Stimulated activated CD8-positive, alpha-beta memory T cell treated with anti-CD3 and anti-CD28 coated beads, Interleukin-15, amount 100 ng/mL, for 24 hours (primary cell): ENCODE data around the gene CLIC6.
A peak's percentile ranks its signal among the peaks of the same experiment; 100 is the strongest.

Experiments used
- DNase-seq: peaks from one replicate; pipeline ENCODE4 v3.0.0-alpha.2; 2020; ENCODE audit warnings: low read depth

CLIC6 gene

DNA sequence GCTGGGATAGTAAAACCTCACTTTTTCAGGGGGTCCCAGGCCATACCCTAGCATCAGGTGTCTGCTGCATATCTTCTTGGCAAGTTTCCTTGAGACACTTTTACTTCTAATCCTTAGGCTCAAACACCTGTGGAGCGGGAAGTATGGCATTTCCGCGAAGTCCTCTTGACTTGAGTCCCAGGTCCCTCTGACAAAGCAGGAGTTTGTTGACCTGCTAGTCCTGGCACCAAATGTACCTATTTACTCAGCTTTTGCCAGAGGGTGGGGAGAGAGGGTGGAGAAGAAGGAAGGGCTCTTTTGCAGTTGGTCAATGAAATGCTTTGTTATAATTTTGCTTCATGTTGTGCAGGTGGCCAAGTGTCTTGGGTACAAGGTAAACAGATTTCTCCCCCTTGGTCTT lies 59.7 kb downstream of the CLIC6 start:
- DNase-seq, result no peak

DNA sequence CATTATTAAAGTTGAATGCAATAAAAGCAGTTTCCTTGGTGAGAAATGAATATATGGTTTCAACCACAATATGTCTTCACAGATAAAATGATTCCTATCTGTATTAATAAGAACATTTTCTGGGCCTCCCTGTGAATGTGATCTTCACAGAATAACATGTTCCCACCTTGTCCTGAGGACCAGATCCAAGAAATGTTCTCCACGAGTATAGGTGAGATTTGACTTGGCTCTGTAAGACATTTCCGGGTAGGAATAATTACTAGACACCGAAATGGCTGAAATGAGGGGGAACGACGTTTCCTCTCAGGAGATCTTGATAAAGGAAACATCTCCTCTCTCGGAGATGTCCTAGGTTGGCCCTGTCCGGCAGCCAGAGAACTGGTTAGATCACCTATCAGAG lies 61.4 kb downstream of the CLIC6 start:
- DNase-seq, result no peak

DNA sequence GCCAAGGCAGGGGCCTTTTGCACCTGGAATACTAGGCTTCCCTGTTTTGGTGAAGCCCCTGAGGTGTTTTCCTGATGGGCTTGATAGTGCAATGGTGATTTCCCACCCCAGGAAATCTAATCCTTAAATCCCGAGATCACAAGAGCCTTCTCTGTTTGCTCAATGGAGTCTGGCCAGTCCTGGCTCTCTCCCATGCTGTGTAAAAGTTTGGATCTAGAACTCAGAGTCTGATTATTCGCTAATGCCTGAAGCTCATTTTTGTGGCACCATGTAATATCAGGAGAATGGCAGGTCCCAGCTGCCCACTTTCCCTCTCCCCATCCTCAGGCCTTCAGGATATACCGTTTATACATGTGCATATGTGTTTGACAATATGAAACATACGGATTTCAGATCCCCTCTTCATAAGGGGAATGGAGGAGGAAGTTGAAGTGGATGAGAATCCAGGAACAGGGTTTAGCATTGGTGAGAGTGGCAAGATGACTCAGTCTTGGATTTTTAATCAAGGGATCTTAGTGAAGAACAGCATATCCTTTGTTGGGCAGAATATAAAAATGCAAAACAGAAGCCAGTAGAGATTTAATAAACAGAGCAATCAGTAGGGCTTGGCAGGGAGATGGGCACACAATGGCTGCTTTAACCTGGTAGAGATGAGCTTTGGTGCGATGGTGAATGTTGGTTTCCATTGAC lies 62.1 kb downstream of the CLIC6 start:
- DNase-seq, result no peak

DNA sequence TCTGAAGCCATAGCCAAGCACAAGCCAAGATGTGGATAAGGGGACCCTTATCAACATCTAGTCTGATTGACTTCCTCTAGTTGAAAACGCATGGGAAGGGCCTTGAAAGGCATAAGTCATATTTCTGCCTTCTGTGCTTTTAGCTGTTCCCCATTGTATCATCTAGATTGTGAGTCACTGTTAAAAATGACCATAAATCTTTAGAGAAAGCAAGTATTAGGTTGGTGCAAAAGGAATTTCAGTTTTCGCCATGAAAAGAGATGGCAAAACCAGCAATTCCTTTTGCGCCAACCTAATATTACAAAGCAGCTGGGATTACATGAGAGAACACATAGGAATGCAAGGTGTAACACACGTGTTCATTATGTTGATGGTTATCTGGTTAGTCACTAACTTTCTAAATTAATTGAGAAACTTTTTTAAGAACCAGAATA lies 63.6 kb downstream of the CLIC6 start:
- no peak for DNase-seq

DNA sequence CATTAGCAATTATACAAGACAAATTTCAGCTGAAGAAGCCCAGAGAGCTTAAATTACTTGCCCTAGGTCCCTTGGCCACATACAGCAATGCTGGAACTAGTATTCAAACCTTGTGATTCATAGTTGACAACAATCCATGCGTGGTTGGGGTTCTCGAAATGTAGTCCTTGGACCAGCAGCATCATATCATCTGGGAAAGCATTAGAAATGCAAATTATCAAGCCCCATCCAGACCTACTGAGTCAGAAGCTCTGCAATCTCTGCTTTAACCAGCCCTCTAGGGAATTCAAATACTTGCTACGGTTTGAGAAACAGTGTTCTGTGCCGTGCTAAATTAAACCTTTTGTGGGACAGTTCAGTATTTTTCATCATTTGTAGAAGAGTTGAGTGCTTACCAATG lies 65.1 kb downstream of the CLIC6 start:
- no peak for DNase-seq

DNA sequence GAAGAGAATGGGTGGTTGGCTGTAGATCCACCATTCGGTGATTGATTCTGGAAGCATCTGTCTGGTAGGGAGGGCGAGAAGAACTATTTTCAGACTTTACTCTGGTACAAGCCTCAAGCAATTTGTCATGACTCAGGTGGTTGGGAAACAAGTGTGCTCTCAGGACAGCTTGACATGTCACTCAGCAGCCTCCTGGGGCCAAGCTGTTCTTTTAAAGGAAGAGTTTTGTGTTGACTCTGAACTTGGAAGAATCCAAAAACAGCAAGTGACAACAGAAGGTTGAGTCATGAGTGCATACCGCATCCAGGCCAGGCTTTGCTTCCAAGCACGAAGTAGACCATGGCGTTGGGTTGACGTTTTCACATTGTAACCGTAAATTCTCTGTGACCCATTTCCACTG lies 65.9 kb downstream of the CLIC6 start:
- DNase-seq, result no peak

DNA sequence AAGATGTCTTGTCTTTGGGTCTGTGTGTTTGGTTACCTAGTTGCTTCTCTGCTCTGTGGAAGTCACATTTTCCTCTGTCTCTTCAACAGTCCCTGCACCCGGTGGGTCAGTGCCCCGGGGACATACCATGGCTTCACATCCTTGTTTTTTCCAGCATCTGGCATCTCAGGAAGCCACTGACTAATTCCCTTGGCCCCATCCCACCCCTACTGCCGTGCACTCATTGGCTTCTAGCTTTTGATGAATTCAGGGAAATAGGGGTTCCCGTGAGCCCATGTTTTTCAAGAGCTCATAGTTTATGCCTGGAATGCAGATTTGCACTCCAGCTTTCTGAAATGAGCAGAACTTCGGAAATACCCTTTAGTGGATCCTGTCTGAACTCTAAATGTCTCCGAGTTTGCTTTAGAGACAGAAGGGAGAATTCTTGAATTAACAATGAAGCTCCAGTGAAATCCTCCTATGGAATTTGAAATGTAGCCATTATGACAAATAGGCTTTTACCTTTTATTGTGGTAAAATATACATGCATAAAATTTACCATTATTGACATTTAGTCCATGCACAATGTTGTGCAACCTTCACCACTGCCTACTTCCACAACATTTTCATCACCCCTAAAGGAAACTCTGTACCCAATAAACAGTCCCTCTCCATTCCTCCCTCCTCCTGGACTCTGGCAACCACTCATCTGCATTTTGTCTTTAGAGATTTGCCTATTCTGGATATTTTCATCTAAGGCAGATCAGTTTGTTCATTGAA lies 67.5 kb downstream of the CLIC6 start:
- no peak for DNase-seq

DNA sequence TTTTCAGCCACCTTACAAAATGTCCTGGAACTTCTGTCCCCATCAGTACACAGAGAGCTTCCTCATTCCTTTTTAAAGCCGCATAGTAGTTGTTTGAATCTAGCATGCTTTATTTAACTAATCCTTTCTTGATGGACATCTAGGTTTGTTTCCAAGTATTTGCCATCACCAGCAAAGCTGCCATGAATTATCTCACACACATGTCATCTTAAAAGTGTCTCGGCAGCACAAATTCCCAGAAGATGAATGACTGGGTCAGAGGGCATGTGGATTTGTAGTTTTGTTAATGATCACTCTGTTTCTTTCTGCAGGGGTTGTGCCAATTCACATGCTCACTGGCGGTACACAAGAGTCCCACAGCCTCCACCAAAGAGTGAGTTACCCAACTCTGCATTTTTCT lies 68.3 kb downstream of the CLIC6 start:
- DNase-seq, result no peak

DNA sequence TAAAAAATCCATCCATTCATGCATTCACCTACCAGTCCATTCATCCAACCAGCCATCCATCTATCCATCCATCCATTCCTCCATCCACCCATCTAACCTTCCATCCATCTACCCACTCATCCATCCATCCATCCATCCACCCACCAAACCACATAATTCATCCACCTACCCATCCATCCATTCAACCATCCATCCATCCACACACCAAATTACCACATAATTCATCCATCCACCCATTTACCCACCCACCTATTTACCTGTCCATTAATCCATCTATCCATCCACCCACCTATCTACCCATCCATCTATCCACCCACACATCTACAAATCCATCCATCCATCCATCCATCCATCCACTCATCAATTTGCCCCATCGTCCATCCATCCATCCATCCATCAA lies 71.4 kb downstream of the CLIC6 start:
- DNase-seq, result no peak

DNA sequence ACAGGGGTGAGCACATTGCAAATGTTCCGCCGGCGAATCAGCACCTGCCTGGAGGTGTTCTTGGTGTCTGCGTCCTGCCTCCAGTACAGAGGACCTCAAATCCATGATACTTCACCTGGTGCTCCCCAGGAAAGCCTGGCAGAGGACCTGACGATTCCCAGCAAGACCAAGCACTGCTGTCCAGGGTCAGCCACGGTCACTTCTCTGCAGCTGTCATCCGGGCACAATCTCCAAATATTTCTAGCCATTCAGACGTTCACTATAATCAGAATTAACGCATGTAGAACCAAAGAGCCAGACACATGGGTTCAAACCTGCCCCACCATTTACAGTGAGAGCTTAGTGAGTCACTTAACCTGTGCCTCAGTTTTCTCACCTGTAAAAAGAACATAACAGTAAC lies 74.5 kb downstream of the CLIC6 start:
- DNase-seq, result no peak

DNA sequence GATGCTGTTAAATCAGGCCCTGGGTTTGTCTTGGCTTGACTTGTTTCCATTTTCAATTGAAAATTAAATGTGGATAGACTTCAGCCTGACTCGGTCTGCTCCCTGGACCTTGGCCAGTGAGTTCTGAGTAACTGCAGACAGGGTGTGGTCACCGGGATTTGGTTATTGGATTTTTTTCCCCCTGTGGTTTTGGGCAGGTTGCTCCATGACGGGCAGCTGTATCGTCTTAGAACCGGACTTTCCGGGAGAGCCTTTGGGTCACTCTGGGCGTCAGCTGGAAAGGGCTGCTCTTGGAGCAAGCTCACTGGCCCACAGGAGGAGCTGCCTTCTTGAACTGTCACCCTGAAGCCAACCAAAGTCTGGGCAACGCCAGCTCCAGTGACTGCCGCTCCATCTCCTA lies 75.0 kb downstream of the CLIC6 start:
- no peak for DNase-seq

DNA sequence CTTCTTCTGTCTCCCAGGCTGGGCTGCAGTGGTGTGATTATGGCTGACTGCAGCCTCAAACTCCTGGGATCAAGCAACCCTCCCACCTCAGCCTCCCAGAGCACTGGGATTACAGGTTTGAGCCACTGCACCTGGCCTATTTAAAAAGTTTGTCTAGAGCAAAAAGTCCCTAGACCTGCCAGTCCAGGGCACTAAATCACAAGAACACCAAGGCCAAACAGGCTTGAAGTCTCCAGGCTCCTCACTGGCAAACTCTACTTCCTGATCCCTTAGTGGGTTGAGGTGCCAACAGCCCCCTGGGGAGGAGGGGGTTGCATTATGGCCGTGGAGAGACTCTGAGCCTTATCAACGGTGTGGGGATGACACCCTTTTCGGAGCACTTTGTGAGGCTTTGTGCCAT lies 76.0 kb downstream of the CLIC6 start:
- no peak for DNase-seq

DNA sequence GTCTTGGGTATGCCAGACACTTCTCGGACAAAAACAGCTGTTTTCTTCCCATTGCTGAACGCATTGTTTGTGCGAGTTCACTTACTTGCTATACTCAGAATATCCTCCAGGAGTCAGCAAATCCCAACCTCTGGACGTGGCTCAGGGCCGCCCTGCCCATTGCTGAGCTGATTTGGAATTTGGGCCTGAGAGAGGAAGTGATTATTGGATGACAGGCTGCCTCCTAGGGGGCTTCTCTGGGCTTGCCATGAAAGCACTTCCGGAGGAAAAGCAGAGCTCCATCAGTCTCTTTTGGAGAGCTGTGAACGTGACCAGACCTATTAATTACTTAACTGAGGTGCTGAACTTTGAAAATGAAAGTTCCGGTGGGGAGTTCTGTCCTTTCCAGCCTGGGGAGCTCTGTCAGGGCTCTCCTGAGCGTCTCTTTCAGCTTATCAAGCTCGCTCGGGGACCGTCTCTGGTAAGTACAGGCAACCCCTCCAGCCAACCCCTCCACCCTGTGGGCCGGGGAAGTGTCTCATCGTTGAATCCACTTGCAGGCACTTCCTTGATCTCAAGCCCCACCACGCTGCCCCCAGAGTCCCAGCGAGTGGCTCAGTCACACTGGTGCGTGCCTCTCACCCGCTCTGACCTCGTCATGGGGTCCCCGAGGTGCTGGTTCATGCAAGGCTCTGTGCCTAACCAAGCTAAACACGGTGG lies 76.9 kb downstream of the CLIC6 start:
- DNase-seq, result peak; percentile 6

DNA sequence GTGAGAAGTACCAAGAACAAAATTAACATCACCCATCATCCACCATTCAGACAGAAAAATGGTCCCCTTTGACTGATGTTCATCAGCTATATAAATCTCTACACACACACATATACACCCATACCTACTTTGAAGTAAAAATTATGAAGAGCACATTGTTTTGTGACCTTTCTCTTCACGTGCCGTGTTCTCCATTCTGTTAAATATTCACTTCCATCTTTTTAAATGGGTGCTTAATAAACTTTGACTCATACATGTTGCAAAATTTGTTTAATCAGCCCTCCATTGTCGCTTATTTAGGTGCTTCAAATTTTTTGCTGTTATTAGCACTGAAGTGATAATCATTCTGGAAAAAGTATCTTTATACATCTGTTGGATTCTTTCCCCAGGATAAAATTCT lies 80.1 kb downstream of the CLIC6 start:
- DNase-seq, result no peak

DNA sequence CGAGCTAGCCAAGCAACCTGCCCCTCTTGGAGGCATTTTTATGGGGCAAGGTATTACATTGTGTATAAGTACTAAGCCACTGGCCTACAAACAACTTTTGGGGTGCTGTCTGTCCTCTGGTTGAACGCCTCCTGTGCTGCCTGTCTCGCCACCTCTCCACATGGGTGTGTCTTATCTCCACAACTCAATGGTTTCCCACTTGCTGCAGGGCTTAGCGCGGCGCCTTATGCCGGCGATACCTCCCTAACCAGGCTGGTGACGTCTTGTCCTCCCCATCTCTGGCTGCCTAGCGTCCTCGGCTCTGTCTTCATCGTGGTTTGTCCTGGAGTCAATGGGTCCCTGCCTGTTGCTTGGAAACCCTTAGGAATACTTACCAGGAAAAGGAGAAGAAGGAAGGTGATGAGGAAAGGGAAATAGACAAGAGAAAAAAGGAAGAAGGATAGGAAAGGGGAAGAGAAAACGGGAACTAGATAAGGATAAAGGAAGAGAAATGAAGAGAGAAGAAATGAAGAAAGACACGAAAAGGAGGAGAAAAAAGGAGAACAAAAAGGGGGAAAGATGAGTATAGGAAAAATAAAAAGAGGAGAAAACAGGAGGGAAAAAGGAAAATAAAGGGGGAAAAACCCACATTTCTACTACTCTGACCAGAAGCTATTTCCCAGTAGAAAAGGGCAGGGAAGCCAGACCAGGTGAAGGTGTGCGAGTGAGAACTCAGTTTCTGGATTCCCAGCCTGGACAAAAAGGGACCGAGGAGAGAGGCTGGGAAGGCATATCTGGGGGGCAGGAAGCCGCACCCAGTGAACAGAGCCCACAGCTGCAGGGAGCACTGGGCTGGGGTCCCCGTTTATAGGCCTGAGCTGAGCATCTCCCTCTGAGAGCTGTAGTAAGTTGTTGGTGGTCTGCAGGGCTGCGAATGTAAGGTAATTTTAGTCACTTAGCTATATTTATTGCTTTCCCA lies 86.2 kb downstream of the CLIC6 start:
- DNase-seq, result no peak

DNA sequence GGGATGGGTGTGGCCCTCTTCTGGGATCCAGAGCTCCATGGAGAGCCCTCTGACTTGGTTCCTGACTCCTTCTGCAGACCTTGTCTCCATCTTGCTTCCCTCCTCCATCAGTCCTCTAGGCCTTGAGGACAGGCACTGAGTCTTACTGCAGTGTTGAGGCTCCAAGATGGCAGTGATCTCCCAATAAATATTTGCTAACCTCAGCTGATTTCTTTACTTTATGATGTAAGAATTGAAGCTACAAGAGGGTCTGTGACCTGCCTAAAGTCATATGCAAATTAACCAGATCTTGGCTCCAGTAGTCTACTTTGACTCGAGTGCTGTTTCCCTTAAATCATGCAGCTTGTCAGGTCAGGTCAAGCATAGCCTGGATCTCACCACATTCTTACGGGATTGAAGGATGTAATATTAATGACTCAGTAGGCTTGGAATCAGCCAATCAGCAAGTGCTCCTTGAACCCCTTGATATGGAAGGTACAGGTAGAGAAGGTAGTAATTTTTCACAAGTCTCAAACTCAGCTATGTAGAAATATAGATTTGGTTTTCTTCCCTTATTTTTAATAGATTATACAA lies 93.0 kb downstream of the CLIC6 start:
- no peak for DNase-seq

DNA sequence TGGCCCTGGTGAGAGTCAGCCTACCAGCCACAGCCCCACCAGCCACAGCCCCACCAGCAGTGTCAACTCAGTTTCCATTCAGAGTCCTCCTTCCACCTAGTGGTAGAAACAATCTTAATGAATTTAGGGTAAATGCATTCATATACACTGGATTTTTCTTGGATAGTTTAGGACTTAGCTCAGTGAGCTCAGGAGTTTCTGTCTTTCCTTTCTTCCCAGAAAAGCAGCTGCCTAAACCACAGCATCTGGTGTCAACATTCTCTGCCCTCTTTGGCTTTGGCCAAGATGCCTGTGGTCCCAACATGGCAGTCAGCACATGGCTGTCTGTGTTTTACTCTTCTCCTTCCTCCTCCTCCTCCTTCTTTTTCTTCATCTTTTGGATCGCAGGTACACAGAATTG lies 94.0 kb downstream of the CLIC6 start:
- DNase-seq, result no peak

DNA sequence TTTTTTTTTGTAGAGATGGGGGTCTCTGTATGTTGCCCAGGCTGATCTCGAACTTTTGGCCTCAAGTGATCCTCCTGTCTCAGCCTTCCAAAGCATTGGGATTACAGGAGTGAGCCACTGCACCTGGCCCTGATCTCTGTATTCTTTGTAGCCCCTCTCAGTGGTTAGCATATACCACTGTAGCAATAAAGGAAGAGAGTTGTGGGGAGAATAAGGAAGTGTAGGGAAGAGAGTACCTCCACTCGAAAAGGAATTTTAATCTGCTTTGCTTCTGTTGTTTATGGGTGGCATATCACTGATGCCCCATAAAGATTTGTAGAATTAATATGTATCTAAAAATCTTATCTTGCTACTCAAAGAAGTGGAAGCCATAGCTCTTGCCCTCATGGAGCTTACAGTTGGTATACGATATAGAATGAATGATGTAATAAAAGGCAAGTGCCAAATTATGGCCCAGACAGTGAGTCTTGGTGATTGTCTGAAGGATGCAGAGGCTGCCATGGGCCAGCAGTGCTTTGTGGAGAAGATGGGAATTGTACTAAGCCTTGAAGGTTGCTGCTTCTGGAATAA lies 96.0 kb downstream of the CLIC6 start:
- DNase-seq, result no peak

DNA sequence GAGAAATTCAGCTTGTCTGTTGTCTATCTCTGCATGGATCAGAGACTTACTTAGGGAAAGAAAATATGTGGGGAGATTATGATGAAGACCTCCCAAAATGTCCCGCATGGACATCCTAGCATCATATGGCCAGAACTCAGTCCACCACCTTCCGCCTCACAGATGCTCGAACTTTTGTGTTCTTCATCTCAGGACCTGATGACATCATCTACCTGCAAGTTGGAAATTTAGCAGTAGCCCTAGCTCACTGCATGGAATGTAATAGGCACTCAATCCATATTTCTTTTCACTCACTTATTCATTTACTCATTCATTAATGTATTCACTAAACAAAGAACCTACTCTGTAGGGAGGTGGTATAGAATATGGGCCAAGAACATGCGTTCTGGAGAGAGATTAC lies 96.8 kb downstream of the CLIC6 start:
- no peak for DNase-seq

DNA sequence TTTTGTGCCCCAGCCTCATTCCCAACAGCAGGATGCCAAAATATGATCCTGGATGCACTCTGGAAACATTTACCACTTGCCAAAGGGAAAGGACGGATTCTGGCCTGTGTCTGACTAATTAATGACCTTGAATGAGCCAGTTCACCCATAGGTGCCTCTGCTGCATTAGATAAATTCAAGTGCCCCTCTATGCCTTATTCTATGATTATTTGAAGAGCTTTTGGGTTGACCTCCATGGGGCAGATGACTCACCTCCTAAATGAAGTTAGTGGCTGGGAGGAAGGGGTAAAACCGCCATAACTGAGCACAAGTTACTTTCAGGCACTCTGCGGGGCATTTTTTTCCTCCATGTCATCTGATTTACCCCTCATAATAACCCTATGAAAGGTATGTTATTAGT lies 98.1 kb downstream of the CLIC6 start:
- DNase-seq, result no peak
